RWPE1 (cell line): ENCODE data around the gene MUC22.

ENCODE experiments used
- CTCF ChIA-PET: fragments of 350-600 bp; sonication (Branson Sonifier 250); formaldehyde crosslinking; extraction: SDS; loops from one replicate; lab custom pipeline; 2021; lab: Yijun Ruan, JAX
- POLR2A ChIA-PET: fragments of 400-600 bp; formaldehyde crosslinking; extraction: SDS; loops from one replicate; lab custom pipeline; 2020; ENCODE audit warnings: antibody characterized with exemption; ENCODE audit not compliant: low non-redundant PET; lab: Yijun Ruan, JAX
- DNase-seq: peaks from one replicate; pipeline ENCODE4 v3.0.0; 2012; ENCODE audit warnings: low spot score
- H3K27ac ChIP-seq: fragments of 450-650 bp; 2 replicates; pipeline ENCODE4 v1.5.1; 2017
- TF ChIP-seq, protein P1 (sequence below): fragments of 450-650 bp; conservative IDR thresholded peaks from 2 replicates; pipeline ENCODE4 v1.5.1; 2017; ENCODE audit warnings: low read depth, mild to moderate bottlenecking

Gene MUC22

DNA sequence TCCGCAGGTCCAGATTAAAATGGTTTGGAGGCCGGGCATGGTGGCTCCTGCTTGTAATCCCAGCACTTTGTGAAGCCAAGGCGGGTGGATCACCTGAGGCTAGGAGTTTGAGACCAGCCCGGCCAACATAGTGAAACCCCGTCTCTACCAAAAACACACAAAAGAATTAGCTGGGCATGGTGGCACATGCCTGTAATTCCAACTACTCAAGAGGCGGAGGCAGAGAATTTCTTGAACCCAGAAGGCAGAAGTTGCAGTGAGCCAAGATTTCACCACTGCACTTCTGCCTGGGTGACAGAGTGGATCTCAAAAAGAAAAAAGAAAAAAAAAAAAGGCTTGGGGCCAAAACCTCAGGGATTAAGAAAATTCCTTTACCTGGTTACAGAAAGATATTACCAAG is 71.6 kb downstream of the MUC22 start:
- TF ChIP-seq, protein P1, sequence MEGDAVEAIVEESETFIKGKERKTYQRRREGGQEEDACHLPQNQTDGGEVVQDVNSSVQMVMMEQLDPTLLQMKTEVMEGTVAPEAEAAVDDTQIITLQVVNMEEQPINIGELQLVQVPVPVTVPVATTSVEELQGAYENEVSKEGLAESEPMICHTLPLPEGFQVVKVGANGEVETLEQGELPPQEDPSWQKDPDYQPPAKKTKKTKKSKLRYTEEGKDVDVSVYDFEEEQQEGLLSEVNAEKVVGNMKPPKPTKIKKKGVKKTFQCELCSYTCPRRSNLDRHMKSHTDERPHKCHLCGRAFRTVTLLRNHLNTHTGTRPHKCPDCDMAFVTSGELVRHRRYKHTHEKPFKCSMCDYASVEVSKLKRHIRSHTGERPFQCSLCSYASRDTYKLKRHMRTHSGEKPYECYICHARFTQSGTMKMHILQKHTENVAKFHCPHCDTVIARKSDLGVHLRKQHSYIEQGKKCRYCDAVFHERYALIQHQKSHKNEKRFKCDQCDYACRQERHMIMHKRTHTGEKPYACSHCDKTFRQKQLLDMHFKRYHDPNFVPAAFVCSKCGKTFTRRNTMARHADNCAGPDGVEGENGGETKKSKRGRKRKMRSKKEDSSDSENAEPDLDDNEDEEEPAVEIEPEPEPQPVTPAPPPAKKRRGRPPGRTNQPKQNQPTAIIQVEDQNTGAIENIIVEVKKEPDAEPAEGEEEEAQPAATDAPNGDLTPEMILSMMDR: no peak
- POLR2A ChIA-PET: no interaction called here
- DNase-seq: no peak
- CTCF ChIA-PET: interaction anchor here (0.6 to 1.1 kb wide), 4 partner anchors 38 to 220 kb away, joined by 3 to 5 read pairs (median 4); no protein-coding TSS in a partner anchor
- H3K27ac ChIP-seq: peak overlapping the region; percentile 75

DNA sequence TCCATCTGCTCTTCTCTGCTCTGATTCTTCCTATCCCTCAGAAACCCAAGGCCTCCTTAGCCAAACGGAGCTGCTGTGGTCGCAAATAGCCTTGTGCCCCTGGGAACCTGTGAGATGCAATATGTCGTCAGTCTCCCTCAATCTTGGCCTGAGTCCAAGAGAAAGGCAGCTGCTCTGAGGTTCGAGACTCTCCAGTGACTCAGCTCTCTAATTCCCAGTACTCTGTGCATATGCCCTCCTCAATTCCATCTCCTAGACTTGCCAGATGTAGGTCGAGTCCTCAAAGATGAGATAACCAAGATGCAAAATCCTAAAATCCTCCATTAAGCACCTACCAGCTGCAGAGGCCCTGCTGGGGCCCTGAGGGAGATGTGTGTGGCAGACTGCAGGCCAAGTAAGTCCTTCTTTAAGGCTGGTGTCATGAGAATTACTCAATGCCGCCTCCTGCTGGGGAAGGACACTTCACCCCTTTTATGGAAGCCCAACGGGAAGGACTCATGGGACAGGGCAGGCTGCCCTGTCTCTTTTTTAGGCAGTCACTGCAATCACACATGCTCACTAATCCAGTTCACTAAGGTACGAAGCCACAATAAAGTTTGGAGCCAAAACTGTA is 73.6 kb downstream of the MUC22 start:
- DNase-seq: no peak
- ChIA-PET CTCF (interaction anchor here (0.8 to 1.2 kb wide), 2 partner anchors 23 to 353 kb away, joined by 3 to 4 read pairs; no protein-coding TSS in a partner anchor), POLR2A (no interaction called here)
- H3K27ac ChIP-seq: peak overlapping the region; percentile 48
- TF ChIP-seq, protein P1: no peak
